ENCODE data around the gene PARP11.

PARP11 gene

GRCh38 chr12:3815094-3815766 lies 58.0 kb downstream of the PARP11 start:
- Histone ChIP-seq H3K9me2 (replicated peaks; ENCODE audit: insufficient read depth, low read length) (no peaks in the 10 kb centered on the region), H3K4me2 (ENCODE audit: low read depth, low read length, poor library complexity, severe bottlenecking) (no peak overlapping the region), H2AFZ (ENCODE audit: low read depth, low read length, severe bottlenecking) (no peak overlapping the region)

DNA sequence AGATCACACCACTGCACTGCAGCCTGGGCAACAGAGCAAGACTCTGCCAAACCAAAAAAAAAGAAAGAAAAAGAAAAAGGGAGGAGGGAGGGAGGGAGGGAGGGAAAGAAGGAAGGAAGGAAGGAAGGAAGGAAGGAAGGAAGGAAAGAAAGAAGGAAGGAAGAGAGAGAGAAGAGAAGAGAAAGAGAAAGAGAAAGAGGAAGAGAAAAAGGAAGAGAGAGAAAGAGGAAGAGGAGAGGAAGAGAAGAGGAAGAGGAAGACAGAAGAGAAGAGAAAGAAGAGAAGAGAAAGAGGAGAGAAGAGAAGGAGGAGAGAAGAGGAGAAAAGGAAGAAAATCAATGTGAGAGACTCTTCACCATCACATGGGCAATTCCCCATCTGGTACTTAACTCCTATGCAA lies 62.7 kb downstream of the PARP11 start:
- Histone ChIP-seq H3K36me3 (ENCODE audit: low read length) (0 out of 2 replicates have a peak, but pooled peaks cover 2% of the 10 kb centered on the region), H3K4me3 (ENCODE audit: insufficient read depth, low read length, poor library complexity, severe bottlenecking) (no peak overlapping the region), H3K79me2 (ENCODE audit: insufficient read depth, low read length) (no peaks in the 10 kb centered on the region), H3K9ac (ENCODE audit: low read length) (no peak overlapping the region), H3K27ac (ENCODE audit: low read depth, low read length) (no peak overlapping the region), H4K20me1 (ENCODE audit: low read depth, low read length) (no peaks in the 10 kb centered on the region), H3K9me3 (ENCODE audit: insufficient read depth, low read length) (no peaks in the 10 kb centered on the region), H3F3A (ENCODE audit: insufficient read depth) (no peaks in the 10 kb centered on the region), H2AFZ (ENCODE audit: low read depth, low read length, severe bottlenecking) (no peak overlapping the region), H3K4me2 (ENCODE audit: low read depth, low read length, poor library complexity, severe bottlenecking) (no peak overlapping the region), H3K9me2 (replicated peaks; ENCODE audit: insufficient read depth, low read length) (no peaks in the 10 kb centered on the region), H3K27me3 (ENCODE audit: low read length) (no peaks in the 10 kb centered on the region)
- TF ChIP-seq, protein P1, sequence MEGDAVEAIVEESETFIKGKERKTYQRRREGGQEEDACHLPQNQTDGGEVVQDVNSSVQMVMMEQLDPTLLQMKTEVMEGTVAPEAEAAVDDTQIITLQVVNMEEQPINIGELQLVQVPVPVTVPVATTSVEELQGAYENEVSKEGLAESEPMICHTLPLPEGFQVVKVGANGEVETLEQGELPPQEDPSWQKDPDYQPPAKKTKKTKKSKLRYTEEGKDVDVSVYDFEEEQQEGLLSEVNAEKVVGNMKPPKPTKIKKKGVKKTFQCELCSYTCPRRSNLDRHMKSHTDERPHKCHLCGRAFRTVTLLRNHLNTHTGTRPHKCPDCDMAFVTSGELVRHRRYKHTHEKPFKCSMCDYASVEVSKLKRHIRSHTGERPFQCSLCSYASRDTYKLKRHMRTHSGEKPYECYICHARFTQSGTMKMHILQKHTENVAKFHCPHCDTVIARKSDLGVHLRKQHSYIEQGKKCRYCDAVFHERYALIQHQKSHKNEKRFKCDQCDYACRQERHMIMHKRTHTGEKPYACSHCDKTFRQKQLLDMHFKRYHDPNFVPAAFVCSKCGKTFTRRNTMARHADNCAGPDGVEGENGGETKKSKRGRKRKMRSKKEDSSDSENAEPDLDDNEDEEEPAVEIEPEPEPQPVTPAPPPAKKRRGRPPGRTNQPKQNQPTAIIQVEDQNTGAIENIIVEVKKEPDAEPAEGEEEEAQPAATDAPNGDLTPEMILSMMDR (IDR thresholded peaks at IDR 0.05; ENCODE audit: insufficient read depth, low read length, poor library complexity, severe bottlenecking), result no peak
- TF ChIP-seq EZH2phosphoT487 (conservative IDR thresholded peaks at IDR 0.05; ENCODE audit: low read length), result no peak

More at GRCh38 chr12:3815094-3815766, 58.0 kb downstream of the PARP11 start:
- no peak overlapping the region for H3K9ac ChIP-seq (ENCODE audit: low read length)
- H3K4me3 ChIP-seq (ENCODE audit: insufficient read depth, low read length, poor library complexity, severe bottlenecking), result no peak overlapping the region
- H3F3A ChIP-seq (ENCODE audit: insufficient read depth), result no peaks in the 10 kb centered on the region
- H3K27me3 ChIP-seq (ENCODE audit: low read length), result no peaks in the 10 kb centered on the region
- no peaks in the 10 kb centered on the region for H4K20me1 ChIP-seq (ENCODE audit: low read depth, low read length)
- H3K9me3 ChIP-seq (ENCODE audit: insufficient read depth, low read length), result no peaks in the 10 kb centered on the region
- no peaks in the 10 kb centered on the region for H3K79me2 ChIP-seq (ENCODE audit: insufficient read depth, low read length)
- 0 out of 2 replicates have a peak, but pooled peaks cover 2% of the 10 kb centered on the region for H3K36me3 ChIP-seq (ENCODE audit: low read length)
- TF ChIP-seq, protein P1 (IDR thresholded peaks at IDR 0.05; ENCODE audit: insufficient read depth, low read length, poor library complexity, severe bottlenecking), result no peak
- TF ChIP-seq EZH2phosphoT487 (conservative IDR thresholded peaks at IDR 0.05; ENCODE audit: low read length), result no peak
- H3K27ac ChIP-seq (ENCODE audit: low read depth, low read length), result no peak overlapping the region

DNA sequence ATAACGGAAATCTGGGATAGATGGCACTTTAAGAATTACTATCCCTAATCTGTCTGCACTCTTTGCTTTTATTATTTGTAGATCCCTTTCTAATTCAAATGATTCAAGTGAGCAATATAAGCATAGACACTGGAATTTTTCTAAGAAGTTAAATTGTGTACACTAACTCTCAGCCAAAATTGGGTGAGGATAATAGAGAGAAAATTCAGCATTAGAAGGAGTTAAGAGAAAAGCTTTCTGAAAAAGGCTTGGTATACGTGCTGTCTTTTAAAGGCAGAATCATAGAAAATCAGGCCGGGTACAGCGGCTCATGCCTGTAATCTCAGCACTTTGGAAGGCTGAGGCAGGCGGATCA lies 63.2 kb downstream of the PARP11 start:
- no peak overlapping the region for H3K9ac ChIP-seq (ENCODE audit: low read length)
- no peak overlapping the region for H3K4me2 ChIP-seq (ENCODE audit: low read depth, low read length, poor library complexity, severe bottlenecking)
- no peaks in the 10 kb centered on the region for H4K20me1 ChIP-seq (ENCODE audit: low read depth, low read length)
- no peak overlapping the region for H3K4me3 ChIP-seq (ENCODE audit: insufficient read depth, low read length, poor library complexity, severe bottlenecking)
- H3K9me3 ChIP-seq (ENCODE audit: insufficient read depth, low read length), result no peaks in the 10 kb centered on the region
- TF ChIP-seq, protein P1 (IDR thresholded peaks at IDR 0.05; ENCODE audit: insufficient read depth, low read length, poor library complexity, severe bottlenecking), result no peak
- no peaks in the 10 kb centered on the region for H3K27me3 ChIP-seq (ENCODE audit: low read length)
- no peak overlapping the region for H3K27ac ChIP-seq (ENCODE audit: low read depth, low read length)
- no peaks in the 10 kb centered on the region for H3K9me2 ChIP-seq (replicated peaks; ENCODE audit: insufficient read depth, low read length)
- H3F3A ChIP-seq (ENCODE audit: insufficient read depth), result no peaks in the 10 kb centered on the region
- H3K36me3 ChIP-seq (ENCODE audit: low read length), result 0 out of 2 replicates have a peak, but pooled peaks cover 2% of the 10 kb centered on the region
- no peak overlapping the region for H2AFZ ChIP-seq (ENCODE audit: low read depth, low read length, severe bottlenecking)
- no peaks in the 10 kb centered on the region for H3K79me2 ChIP-seq (ENCODE audit: insufficient read depth, low read length)
